ENCODE measurements around the gene KRT81. TPM values are rescaled to one million over a fixed set of nuclear protein-coding genes. Genes with fewer than 3 reads are reported as not detected.
"Not testable (repeated sequence)": the region's sequence is repeated elsewhere in the genome, so short reads cannot be mapped to it uniquely, and the experiment has no call there.

The KRT81 gene
- total RNA-seq, 2 experiments from 2014 or later: not detected

- POLR2A ChIA-PET: no interaction called here
- CTCF ChIA-PET: no interaction called here
Observed at GRCh38 chr12:52247622-52248540, 43.5 kb downstream of the KRT81 start.

DNA sequence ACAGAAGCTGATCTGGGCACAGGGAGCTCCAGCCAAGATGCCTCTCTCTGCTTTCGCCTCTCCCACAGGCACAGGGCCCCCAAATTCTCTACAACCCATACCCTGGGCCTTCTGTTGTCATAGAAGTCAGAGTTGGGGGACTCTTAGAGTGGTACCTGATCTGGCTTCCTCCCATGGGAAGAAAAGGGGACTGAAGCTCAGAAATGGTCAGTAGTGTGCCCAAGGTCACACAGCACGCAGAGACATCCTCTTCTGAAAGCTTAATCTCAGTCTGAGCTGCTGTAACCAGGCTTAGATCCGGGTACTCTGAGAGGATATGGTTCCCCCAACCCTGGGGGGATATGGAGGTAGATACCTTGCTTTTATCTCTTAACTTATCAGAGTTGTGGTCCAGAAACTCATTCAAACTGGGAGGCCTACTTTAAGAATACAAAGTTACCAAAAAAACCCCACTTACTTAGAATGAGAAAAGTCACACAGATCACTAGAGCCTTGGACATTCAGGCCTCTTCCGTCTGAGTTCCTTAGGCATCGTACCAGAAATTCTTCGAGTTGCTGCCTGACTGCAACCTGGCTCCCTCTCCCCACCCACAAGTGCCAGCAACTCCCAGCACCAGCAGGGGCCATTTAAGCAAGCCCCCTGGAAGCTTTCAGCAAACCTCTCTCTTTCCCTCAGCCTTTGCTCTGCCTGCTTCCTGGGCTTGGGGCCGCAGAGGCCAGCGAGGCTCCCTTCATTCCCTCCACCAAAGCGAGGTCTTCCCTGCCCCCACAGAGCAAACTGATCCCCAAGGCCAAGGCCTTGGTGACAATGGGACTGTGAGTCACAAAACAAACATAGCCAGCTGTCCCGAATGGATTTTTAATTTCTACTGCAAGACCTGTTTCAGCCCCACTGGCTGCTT is 44.4 kb downstream of the KRT81 start:
- POLR2A ChIA-PET: no interaction called here
- CTCF ChIA-PET: no interaction called here

- ChIA-PET CTCF (no interaction called here), POLR2A (no interaction called here)
Observed at GRCh38 chr12:52245962-52246569, 45.3 kb downstream of the KRT81 start.

DNA sequence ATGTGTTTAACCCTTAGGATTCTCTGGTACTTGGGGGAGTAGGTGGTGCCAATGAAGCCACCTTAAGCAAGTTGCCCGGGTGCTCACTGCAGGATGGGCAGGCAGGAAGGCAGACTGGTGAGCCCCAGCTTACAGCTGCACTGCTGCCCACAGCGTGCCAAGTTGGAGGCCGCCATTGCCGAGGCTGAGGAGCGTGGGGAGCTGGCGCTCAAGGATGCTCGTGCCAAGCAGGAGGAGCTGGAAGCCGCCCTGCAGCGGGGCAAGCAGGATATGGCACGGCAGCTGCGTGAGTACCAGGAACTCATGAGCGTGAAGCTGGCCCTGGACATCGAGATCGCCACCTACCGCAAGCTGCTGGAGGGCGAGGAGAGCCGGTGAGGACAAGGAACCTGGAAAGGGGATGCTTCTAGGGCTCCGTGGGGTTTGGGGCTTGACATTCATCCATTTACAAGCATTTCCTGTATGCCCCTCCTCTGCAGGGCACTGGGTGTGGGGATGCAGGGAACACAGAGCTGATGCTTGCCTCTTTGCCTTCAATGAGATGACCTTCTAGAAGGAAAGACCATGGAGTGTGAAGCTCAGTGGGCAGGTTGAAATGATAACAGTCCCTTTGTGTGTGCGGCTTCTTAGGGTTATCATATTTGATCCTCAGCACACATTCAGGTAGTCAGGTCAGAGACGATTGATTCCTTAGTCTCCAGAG is 45.9 kb downstream of the KRT81 start:
- CTCF ChIA-PET: no interaction called here

DNA sequence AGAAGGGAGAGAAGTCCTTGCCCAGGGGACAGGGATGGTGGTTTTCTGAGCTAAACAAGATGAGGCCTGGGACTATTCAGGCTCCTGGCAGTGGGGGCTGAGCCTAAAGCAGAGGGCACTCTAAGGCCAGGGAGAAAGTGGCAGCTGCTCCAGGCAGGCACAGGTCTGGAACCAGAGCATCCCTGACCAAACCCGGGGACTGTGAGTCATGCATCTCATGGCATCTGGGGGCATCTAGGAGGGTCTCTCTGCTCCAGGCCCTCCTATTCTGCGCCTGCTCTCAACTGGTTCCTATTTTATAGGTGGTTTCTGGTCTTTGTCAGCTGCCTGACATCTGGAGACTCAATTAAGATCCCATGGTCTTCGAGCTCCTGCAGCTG is 46.7 kb downstream of the KRT81 start:
- ChIA-PET POLR2A (no interaction called here), CTCF (no interaction called here)

More for the DNA sequence above, 45.9 kb downstream of the KRT81 start:
- POLR2A ChIA-PET: no interaction called here

GRCh38 chr12:52243856-52244614 is 47.3 kb downstream of the KRT81 start:
- CTCF ChIA-PET: interaction anchor here (0.9 kb wide), 1 partner anchor 35 kb away, joined by 4 read pairs; no protein-coding TSS in a partner anchor
- POLR2A ChIA-PET: no interaction called here

- ChIA-PET CTCF (interaction anchor here (0.9 kb wide), 1 partner anchor 36 kb away, joined by 4 read pairs; no protein-coding TSS in a partner anchor), POLR2A (no interaction called here)
Observed at GRCh38 chr12:52243259-52243855, 48.0 kb downstream of the KRT81 start.

DNA sequence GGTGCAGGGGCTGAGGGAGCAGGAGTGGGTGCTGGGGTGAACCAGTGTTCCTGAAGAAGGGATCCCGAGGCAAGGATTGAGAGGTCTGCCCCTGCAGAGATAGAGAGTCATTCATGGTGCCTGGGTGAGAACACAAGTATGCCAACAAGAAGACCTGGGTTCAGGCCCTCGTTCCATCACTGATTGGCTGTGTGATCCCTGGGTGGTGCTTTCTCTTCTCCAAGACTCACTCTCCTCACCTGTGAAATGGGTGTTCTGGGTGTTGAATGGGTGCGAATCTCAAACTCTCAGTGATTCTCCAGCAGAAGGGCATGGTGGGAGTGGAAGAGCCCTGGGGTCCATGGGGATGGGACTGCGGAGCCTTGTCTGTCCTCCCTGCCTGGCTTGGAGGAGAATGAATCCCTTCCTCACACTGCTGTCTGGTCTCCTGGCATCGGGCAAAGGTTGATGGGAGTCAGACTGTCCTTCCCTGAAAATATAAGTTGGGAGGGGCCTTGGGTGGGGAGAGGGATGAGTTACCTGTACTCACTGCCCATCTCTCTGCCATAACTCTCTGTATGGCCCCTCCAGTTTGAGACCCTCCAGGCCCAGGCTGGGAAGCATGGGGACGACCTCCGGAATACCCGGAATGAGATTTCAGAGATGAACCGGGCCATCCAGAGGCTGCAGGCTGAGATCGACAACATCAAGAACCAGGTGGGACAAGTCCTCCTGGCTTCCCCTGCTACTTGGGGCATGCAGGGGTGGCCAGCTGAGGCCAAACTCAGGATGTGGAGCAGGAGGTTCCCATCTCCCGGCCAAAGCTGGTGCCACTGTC is 48.7 kb downstream of the KRT81 start:
- ChIA-PET POLR2A (no interaction called here), CTCF (no interaction called here)

DNA sequence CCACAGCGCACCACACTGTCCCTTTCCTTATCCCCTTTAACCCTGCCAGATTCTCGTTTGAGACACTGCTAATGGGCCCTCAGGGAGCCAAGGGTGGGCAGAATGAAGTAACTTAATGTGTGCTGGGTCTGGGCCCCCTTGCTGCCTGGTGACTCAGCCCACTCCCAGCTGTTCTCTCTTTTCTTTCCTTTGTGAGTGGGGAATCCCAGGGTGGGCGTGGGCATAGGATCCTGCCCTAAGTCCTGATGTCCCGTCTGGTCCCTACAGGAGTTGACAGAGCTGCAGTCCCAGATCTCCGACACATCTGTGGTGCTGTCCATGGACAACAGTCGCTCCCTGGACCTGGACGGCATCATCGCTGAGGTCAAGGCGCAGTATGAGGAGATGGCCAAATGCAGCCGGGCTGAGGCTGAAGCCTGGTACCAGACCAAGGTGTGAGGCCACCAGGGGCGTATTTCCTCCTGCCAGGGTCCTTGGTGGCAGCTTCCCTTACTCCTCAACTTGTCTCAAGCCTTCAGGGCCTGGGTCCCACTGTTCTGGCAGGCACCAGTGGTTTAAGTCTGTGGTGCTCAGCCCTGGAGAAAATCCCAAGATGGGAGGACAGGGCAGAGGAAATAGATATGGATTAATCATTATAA is 50.0 kb downstream of the KRT81 start:
- ChIA-PET POLR2A (no interaction called here), CTCF (no interaction called here)

DNA sequence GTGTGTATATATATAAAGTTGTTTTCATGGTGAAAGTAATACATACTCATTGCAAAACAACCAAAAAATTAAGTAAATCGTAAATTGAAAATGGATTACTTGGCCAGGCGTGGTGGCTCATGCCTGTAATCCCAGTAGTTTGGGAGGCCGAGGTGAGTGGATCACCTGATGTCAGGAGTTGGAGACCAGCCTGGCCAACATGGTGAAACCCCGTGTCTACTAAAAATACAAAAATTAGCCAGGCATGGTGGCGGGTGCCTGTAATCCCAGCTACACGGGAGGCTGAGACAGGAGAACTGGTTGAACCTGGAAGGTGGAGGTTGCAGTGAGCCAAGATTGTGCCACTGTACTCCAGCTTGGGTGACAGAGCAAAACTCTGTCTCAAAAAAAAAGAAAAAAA is 51.1 kb downstream of the KRT81 start:
- POLR2A ChIA-PET, CTCF ChIA-PET: not testable (repeated sequence)

- ChIA-PET POLR2A (no interaction called here), CTCF (no interaction called here)
Observed at GRCh38 chr12:52239767-52240166, 51.6 kb downstream of the KRT81 start.

GRCh38 chr12:52238916-52239646 is 52.3 kb downstream of the KRT81 start:
- CTCF ChIA-PET: interaction anchor here (1.3 kb wide), 1 partner anchor 39 kb away, joined by 3 read pairs; no protein-coding TSS in a partner anchor
- POLR2A ChIA-PET: no interaction called here

- CTCF ChIA-PET: interaction anchor here (1.3 kb wide), 1 partner anchor 40 kb away, joined by 3 read pairs; no protein-coding TSS in a partner anchor
- POLR2A ChIA-PET: no interaction called here
Observed at GRCh38 chr12:52238207-52238840, 53.0 kb downstream of the KRT81 start.

DNA sequence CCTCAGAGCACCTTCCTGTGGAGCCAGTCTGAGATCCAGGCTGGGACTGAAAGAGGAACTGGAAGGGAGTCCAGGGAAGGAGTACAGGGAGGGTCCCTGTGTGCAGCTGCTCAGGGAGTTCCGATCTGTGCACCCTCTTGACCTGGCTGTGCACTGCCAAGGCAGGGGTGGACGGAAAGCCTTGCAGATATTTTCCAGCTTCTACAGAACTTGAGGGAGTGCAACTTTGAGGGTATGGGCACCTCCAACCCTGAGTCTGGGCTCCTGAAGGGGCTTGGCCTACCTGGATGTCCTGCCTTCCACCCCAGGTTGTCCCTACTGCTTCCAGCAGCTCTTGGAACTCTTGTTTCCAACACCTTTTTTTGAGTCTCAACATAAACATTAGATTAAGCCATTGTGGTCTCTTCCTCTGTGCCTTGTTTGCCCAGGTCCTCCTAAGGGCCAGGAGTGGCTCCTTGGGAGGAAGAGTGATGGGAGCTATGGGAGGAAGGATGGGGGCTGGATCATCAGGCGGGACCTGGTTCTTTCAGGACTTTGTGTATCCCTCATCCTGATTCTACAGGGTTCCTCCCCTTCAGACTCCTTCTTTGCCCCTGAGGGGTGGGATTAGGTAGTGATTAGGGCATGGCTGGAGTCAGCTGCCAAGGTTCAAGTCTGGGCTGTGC is 54.8 kb downstream of the KRT81 start:
- CTCF ChIA-PET: interaction anchor here (0.5 kb wide), 1 partner anchor 29 kb away, joined by 3 read pairs; no protein-coding TSS in a partner anchor
- POLR2A ChIA-PET: no interaction called here

All from activated CD8-positive, alpha-beta memory T cell treated with anti-CD3 and anti-CD28 coated beads for 36 hours (primary cell).